ENCODE measurements around the gene WWC1.
"Not testable (repeated sequence)": the region's sequence is repeated elsewhere in the genome, so short reads cannot be mapped to it uniquely, and the experiment has no call there.

WWC1 gene

GRCh38 chr5:168286386-168286785, 5.1 kb upstream of the WWC1 start:
- DNase-seq (ENCODE audit: low read depth in 2 of 2): no peak

- not testable (repeated sequence) for DNase-seq (ENCODE audit: low read depth in 2 of 2)
Measured at GRCh38 chr5:168286863-168287262, 4.6 kb upstream of the WWC1 start.

- DNase-seq (ENCODE audit: low read depth in 2 of 2): no peak
Measured at GRCh38 chr5:168287362-168287761, 4.1 kb upstream of the WWC1 start.

- no peak for DNase-seq (ENCODE audit: low read depth in 2 of 2)
Measured at GRCh38 chr5:168288349-168289245, 2.8 kb upstream of the WWC1 start.

GRCh38 chr5:168290902-168291341, 523 bp upstream of the WWC1 start:
- DNase-seq (ENCODE audit: low read depth in 2 of 2): no peak

GRCh38 chr5:168291964-168292785, 730 bp downstream of the WWC1 start:
- DNase-seq (ENCODE audit: low read depth in 2 of 2): no peak

- DNase-seq (ENCODE audit: low read depth in 2 of 2): no peak
Measured at GRCh38 chr5:168292786-168293696, 1.6 kb downstream of the WWC1 start.

- no peak for DNase-seq (ENCODE audit: low read depth in 2 of 2)
Measured at GRCh38 chr5:168295574-168296201, 4.2 kb downstream of the WWC1 start.

- DNase-seq (ENCODE audit: low read depth in 2 of 2): no peak
Measured at GRCh38 chr5:168296682-168297081, 5.2 kb downstream of the WWC1 start.

- no peak for DNase-seq (ENCODE audit: low read depth in 2 of 2)
Measured at GRCh38 chr5:168298949-168299348, 7.5 kb downstream of the WWC1 start.

- no peak for DNase-seq (ENCODE audit: low read depth in 2 of 2)
Measured at GRCh38 chr5:168299372-168299771, 7.9 kb downstream of the WWC1 start.

GRCh38 chr5:168300326-168301182, 9.1 kb downstream of the WWC1 start:
- no peak for DNase-seq (ENCODE audit: low read depth in 2 of 2)

GRCh38 chr5:168301593-168302390, 10.3 kb downstream of the WWC1 start:
- DNase-seq (ENCODE audit: low read depth in 2 of 2): no peak

GRCh38 chr5:168302785-168303184, 11.3 kb downstream of the WWC1 start:
- DNase-seq (ENCODE audit: low read depth in 2 of 2): no peak

GRCh38 chr5:168303393-168304025, 12.1 kb downstream of the WWC1 start:
- DNase-seq (ENCODE audit: low read depth in 2 of 2): no peak

- no peak for DNase-seq (ENCODE audit: low read depth in 2 of 2)
Measured at GRCh38 chr5:168304349-168304748, 12.9 kb downstream of the WWC1 start.

- DNase-seq (ENCODE audit: low read depth in 2 of 2): no peak
Measured at GRCh38 chr5:168305281-168305680, 13.8 kb downstream of the WWC1 start.

- DNase-seq (ENCODE audit: low read depth in 2 of 2): no peak
Measured at GRCh38 chr5:168307022-168307421, 15.6 kb downstream of the WWC1 start.
